ENCODE results near the gene MARCO. TPM values are rescaled to one million over a fixed set of nuclear protein-coding genes. Genes with fewer than 3 reads are reported as not detected.

The MARCO gene
- total RNA-seq, 4 donors from 2014 or later = 3.3 to 8.2 (median 4.0) TPM

- TF ChIP-seq POLR2A (IDR thresholded peaks at IDR 0.05) (no peak), CTCF (IDR thresholded peaks at IDR 0.05) (no peak)
- Histone ChIP-seq H3K4me3 (no peak overlapping the region), H3K36me3 (no peaks in the 10 kb centered on the region), H3K9me3 (no peaks in the 10 kb centered on the region), H3K27me3 (no peaks in the 10 kb centered on the region), H3K27ac (no peak overlapping the region), H3K4me1 (no peaks in the 10 kb centered on the region)
- DNase-seq = no peak
Measured at GRCh38 chr2:118974103-118974993, 32.4 kb downstream of the MARCO start.

- Histone ChIP-seq H3K27me3 (no peaks in the 10 kb centered on the region), H3K9me3 (no peaks in the 10 kb centered on the region), H3K27ac (no peak overlapping the region), H3K4me3 (no peak overlapping the region), H3K36me3 (no peaks in the 10 kb centered on the region), H3K4me1 (no peaks in the 10 kb centered on the region)
- TF ChIP-seq CTCF (IDR thresholded peaks at IDR 0.05) = no peak
- no peak for TF ChIP-seq POLR2A (IDR thresholded peaks at IDR 0.05)
- DNase-seq = no peak
Measured at GRCh38 chr2:118975133-118975532, 33.1 kb downstream of the MARCO start.

- no peaks in the 10 kb centered on the region for H3K27me3 ChIP-seq
- no peak for DNase-seq
- no peaks in the 10 kb centered on the region for H3K9me3 ChIP-seq
- no peaks in the 10 kb centered on the region for H3K4me1 ChIP-seq
- no peaks in the 10 kb centered on the region for H3K36me3 ChIP-seq
- no peak for TF ChIP-seq POLR2A (IDR thresholded peaks at IDR 0.05)
- no peak for TF ChIP-seq CTCF (IDR thresholded peaks at IDR 0.05)
- H3K4me3 ChIP-seq = no peak overlapping the region
- H3K27ac ChIP-seq = no peak overlapping the region
Measured at GRCh38 chr2:118978064-118978463, 36.1 kb downstream of the MARCO start.

- Histone ChIP-seq H3K9me3 (no peaks in the 10 kb centered on the region), H3K27me3 (no peaks in the 10 kb centered on the region), H3K4me1 (no peaks in the 10 kb centered on the region), H3K27ac (no peak overlapping the region), H3K36me3 (no peaks in the 10 kb centered on the region), H3K4me3 (no peak overlapping the region)
- no peak for DNase-seq
- TF ChIP-seq CTCF (IDR thresholded peaks at IDR 0.05) = no peak
- no peak for TF ChIP-seq POLR2A (IDR thresholded peaks at IDR 0.05)
Measured at GRCh38 chr2:118979152-118979861, 37.3 kb downstream of the MARCO start.

- no peaks in the 10 kb centered on the region for H3K9me3 ChIP-seq
- no peak overlapping the region for H3K27ac ChIP-seq
- H3K36me3 ChIP-seq = no peaks in the 10 kb centered on the region
- no peaks in the 10 kb centered on the region for H3K27me3 ChIP-seq
- no peak for DNase-seq
- no peaks in the 10 kb centered on the region for H3K4me1 ChIP-seq
- H3K4me3 ChIP-seq = no peak overlapping the region
- TF ChIP-seq CTCF (IDR thresholded peaks at IDR 0.05) = no peak
- TF ChIP-seq POLR2A (IDR thresholded peaks at IDR 0.05) = no peak
Measured at GRCh38 chr2:118980022-118980421, 38.0 kb downstream of the MARCO start.
